Loucy (cell line): Measurements from ENCODE around the gene ATF2.

ENCODE experiments used
- CTCF ChIP-seq: fragments of 200-600 bp; sonication (generic); conservative IDR thresholded peaks from 2 replicates; pipeline ENCODE4 v1.5.1; 2014; ENCODE audit warnings: mild to moderate bottlenecking, antibody characterized with exemption, low read length
- EZH2phosphoT487 ChIP-seq: fragments of 200-600 bp; IDR thresholded peaks from 2 replicates; pipeline ENCODE4 v1.6.1; 2018; ENCODE audit warnings: antibody characterized with exemption, mild to moderate bottlenecking, moderate library complexity, borderline replicate concordance

- TF ChIP-seq CTCF: no peak
- no peak for TF ChIP-seq EZH2phosphoT487
Observed at GRCh38 chr2:175076272-175076671, 91.7 kb downstream of the ATF2 start.
